Ovary (tissue), 3 donors: ENCODE results near the gene DOCK1.

Source experiments
- CTCF ChIP-seq, 3 donors: fragments of 450-650 bp in 2 of 3; fragments of 200-600 bp in 1 of 3; IDR thresholded peaks; one replicate each; pipeline versions ENCODE4 v1.5.1 to v1.8.0; 2016 to 2022; ENCODE audit warnings: antibody characterized with exemption in 3 of 3, mild to moderate bottlenecking in 1 of 3
- EP300 ChIP-seq: sonication (generic); formaldehyde crosslinking; IDR thresholded peaks from one replicate; pipeline ENCODE4 v1.6.1; 2017; ENCODE audit warnings: antibody characterized with exemption
- POLR2A ChIP-seq: fragments of 450-650 bp; IDR thresholded peaks from one replicate; pipeline ENCODE4 v1.6.1; 2017; ENCODE audit warnings: antibody characterized with exemption, mild to moderate bottlenecking, moderate library complexity
- donor health status: DM: no; HTN: no; CAD: no.

- TF ChIP-seq POLR2A (no peak), CTCF (IDR thresholded peaks at IDR 0.05) (no peak), EP300 (no peak)
Measured at GRCh38 chr10:127117125-127117524, 211.9 kb downstream of the DOCK1 start.
